ENCODE measurements around the gene SH3BP1. TPM values are rescaled to one million over a fixed set of nuclear protein-coding genes. Genes with fewer than 3 reads are reported as not detected.

The SH3BP1 gene
- total RNA-seq, 1 donor from 2014 or later, result 116 TPM

DNA sequence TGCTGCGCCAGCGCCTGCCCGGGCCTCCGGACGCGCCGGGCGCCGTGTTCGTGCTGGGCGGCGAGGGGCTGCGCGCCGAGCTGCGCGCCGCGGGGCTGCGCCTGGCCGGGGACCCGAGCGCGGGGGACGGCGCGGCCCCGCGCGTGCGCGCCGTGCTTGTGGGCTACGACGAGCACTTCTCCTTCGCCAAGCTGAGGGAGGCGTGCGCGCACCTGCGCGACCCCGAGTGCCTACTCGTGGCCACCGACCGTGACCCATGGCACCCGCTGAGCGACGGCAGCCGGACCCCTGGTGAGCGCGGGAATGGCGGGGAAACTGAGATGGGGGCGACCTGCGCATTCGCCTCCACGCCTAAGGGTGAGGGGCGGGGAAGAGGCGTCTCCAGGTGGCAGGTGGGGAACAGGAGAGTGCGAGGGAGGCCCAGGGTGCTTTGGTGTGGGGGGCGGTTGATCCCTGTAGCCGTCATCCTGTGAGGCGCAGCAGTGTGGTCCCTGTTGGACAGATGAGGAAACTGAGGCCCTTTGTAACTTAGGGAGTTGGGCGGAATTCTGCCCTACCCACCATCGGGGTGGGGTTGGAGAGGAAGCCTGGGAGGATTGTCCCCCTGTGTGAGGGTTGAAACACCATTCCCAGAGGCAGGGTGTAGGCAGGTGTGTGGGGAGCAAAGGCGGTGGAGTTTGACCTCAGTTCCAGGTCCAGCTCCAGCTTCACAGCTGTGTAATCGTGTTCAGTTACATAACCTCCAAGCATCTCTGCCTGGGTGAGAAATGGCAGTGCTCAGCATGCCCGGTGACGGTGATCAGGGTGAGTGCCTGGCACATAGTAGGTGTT, 19.8 kb downstream of the SH3BP1 start:
- intact Hi-C loops (cut with micrococcal nuclease), result loop anchor here (2.0 kb wide), 1 partner anchor 1130 kb away; the partner anchor contains the start of gene EIF3D
- H3K9me3 Mint-ChIP-seq, result no peaks in the 10 kb centered on the region
- H3K27ac Mint-ChIP-seq, result peak overlapping the region; percentile 68
- peaks cover 16% of the 10 kb centered on the region for H3K36me3 Mint-ChIP-seq (ENCODE audit: low read depth)
- H3K4me3 Mint-ChIP-seq, result peak overlapping the region; percentile 89
- no peaks in the 10 kb centered on the region for H3K27me3 Mint-ChIP-seq (ENCODE audit: insufficient read depth)
- DNase-seq (ENCODE audit: low spot score), result no peak
- H3K4me1 Mint-ChIP-seq (ENCODE audit: low read depth), result peaks cover 43% of the 10 kb centered on the region

DNA sequence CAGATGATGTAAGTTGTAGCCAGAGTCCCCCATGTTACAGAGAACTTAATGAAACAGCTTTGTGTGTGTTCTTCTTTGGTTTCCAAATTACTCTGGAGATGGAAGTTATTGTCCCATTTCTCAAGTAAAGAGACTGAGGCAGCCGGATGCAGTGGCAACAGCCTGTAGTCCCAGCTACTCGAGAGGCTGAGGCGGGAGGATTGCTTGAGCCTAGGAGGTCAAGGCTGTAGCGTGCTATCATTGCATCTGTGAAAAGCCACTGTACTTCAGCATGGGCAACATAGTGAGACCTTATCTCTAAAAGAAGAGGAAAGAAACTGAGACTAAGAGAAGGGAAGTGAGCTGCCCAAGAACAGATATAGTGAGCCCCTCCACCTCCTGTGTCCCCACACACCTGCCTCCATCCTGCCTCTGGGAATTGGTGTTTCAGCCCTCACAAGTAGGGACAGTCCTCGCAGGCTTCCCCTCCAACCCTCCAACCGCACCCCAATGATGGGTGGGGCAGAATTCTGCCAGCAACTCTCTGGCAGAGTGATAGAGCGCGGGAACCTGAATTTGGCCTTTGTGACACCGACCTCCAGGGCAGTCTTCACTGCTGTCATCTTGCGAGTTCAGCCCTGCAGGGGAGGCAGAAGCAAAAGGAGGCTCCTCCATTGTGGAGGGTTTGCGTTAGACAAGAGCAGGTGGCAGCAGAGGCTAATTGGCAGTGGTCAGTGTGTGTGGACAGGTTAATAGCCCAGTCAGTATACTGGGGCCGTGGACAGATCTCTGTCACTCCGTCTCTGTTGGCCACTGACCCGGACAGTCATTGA, 20.6 kb downstream of the SH3BP1 start:
- Mint-ChIP-seq H3K36me3 (ENCODE audit: low read depth) (peaks cover 13% of the 10 kb centered on the region), H3K27ac (peak overlapping the region; percentile 68), H3K4me3 (peak overlapping the region; percentile 89), H3K4me1 (ENCODE audit: low read depth) (peaks cover 50% of the 10 kb centered on the region), H3K9me3 (no peaks in the 10 kb centered on the region), H3K27me3 (ENCODE audit: insufficient read depth) (no peaks in the 10 kb centered on the region)
- intact Hi-C loops (cut with micrococcal nuclease), result loop anchor here (2.0 kb wide), 1 partner anchor 1131 kb away; the partner anchor contains the start of gene EIF3D
- DNase-seq (ENCODE audit: low spot score), result no peak

DNA sequence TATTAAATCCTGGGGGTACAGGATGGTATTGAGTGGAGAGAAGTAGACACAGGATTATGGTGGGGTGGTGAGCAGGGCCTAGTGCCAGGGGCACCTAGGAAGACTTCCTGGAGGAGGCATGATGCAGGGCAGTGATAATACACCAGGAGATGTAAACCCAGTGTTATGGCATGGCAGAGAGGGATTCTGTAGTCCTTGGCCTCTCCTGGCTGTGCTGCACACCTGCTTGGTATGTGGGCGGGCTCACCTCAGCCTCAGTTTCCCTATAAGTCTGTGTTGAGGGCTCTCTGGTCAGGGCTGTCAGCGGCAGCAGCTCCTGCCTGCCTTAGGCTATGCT, 21.2 kb downstream of the SH3BP1 start:
- Mint-ChIP-seq H3K27me3 (ENCODE audit: insufficient read depth) (no peaks in the 10 kb centered on the region), H3K27ac (no peak overlapping the region)

DNA sequence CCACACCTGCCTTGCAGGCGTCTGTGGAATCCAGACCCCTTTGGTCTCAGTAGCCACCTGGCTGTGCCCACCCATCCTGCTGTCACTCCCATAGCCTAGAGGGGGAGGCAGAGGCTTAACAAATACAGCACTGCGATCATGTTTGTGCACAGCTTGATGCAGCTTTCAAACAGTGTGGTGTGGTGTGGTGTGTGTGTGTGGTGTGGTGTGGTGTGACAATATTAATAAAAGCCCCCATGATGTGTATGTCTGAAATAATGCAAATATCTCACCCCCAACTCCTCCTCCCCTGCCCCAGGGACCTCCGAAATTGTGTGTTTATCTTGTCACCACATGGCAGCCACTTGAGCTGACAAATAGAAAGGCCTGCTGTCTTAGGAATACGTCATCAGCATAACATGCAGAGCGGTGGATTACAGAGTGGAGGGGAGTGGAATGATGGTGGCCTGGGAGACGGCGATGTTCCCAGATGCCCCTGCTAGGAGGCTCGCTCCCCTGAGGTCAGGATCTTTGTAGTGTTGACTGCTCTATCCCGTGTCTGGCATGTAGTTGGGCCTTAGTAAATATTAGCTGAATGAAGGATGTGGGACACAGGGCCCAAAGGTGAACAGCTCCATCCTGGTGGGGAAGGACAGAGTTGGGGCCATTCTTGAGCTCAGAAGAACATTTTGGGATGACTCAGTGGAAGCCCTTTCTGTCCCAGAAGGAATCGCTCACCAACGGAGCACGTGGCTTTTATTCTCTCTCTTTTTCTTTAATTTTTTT, 21.9 kb downstream of the SH3BP1 start:
- H3K27ac Mint-ChIP-seq, result no peak overlapping the region
- no peak for DNase-seq (ENCODE audit: low spot score)
- intact Hi-C loops (cut with micrococcal nuclease), result no loop called here

More for the DNA sequence above, 21.2 kb downstream of the SH3BP1 start:
- no peak for DNase-seq (ENCODE audit: low spot score)
- peaks cover 50% of the 10 kb centered on the region for H3K4me1 Mint-ChIP-seq (ENCODE audit: low read depth)
- intact Hi-C loops (cut with micrococcal nuclease), result no loop called here
- H3K4me3 Mint-ChIP-seq, result peak overlapping the region; percentile 89
- no peaks in the 10 kb centered on the region for H3K9me3 Mint-ChIP-seq
- H3K36me3 Mint-ChIP-seq (ENCODE audit: low read depth), result peaks cover 13% of the 10 kb centered on the region

DNA sequence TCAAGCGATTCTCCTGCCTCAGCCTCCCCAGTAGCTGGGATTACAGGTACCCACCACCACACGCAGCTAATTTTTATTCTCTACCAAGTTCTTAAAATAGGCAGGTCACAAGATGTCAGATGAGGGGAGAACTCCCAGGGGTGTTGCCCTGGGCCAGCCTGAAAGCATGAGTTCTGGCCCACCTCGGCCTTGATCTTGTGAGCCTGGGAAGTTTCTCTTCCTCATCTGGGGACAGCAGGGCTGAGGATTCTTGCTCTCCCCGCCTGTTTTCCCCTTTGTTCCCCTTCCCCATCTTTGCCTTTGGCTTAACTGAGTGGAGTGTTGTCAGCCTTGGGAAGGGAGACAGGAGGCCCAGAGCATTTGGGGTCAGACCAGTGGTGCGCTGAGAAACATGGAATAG, 22.6 kb downstream of the SH3BP1 start:
- no peaks in the 10 kb centered on the region for H3K9me3 Mint-ChIP-seq
- H3K4me1 Mint-ChIP-seq (ENCODE audit: low read depth), result peaks cover 55% of the 10 kb centered on the region
- no peak overlapping the region for H3K27ac Mint-ChIP-seq
- intact Hi-C loops (cut with micrococcal nuclease), result no loop called here
- DNase-seq (ENCODE audit: low spot score), result no peak
- H3K27me3 Mint-ChIP-seq (ENCODE audit: insufficient read depth), result no peaks in the 10 kb centered on the region
- peaks cover 15% of the 10 kb centered on the region for H3K36me3 Mint-ChIP-seq (ENCODE audit: low read depth)
- H3K4me3 Mint-ChIP-seq, result no peak overlapping the region

More for the DNA sequence above, 21.9 kb downstream of the SH3BP1 start:
- Mint-ChIP-seq H3K27me3 (ENCODE audit: insufficient read depth) (no peaks in the 10 kb centered on the region), H3K4me1 (ENCODE audit: low read depth) (peaks cover 52% of the 10 kb centered on the region), H3K9me3 (no peaks in the 10 kb centered on the region), H3K36me3 (ENCODE audit: low read depth) (peaks cover 12% of the 10 kb centered on the region), H3K4me3 (peak overlapping the region; percentile 89)

DNA sequence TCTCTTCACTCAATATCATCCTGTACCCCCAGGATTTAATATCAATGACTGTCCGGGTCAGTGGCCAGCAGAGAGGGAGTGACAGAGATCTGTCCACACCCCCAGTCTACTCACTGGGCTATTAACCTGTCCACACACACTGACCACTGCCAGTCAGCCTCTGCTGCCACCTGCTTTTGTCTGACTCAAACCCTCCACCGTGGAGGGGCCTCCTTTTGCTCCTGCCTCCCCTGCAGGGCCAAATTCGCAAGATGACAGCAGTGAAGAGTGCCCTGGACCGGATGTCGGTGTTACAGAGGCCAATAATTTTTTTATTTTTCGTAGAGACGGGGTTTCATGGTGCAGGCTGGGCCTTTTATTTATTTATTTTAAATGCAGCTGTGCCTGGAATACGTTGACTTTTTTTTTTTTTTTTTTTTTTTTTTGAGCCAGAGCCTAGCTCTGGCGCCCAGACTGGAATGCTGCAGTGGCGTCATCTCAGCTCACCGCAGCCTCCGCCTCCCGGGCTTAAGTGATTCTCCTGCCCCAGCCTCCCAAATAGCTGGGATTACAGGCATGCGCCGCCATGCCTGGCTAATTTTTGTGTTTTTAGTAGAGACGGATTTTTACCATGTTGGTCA, 24.2 kb downstream of the SH3BP1 start:
- Mint-ChIP-seq H3K9me3 (no peaks in the 10 kb centered on the region), H3K36me3 (ENCODE audit: low read depth) (peaks cover 15% of the 10 kb centered on the region), H3K4me3 (no peak overlapping the region), H3K27ac (no peak overlapping the region), H3K4me1 (ENCODE audit: low read depth) (peaks cover 49% of the 10 kb centered on the region), H3K27me3 (ENCODE audit: insufficient read depth) (no peaks in the 10 kb centered on the region)
- DNase-seq (ENCODE audit: low spot score), result no peak
- intact Hi-C loops (cut with micrococcal nuclease), result no loop called here

DNA sequence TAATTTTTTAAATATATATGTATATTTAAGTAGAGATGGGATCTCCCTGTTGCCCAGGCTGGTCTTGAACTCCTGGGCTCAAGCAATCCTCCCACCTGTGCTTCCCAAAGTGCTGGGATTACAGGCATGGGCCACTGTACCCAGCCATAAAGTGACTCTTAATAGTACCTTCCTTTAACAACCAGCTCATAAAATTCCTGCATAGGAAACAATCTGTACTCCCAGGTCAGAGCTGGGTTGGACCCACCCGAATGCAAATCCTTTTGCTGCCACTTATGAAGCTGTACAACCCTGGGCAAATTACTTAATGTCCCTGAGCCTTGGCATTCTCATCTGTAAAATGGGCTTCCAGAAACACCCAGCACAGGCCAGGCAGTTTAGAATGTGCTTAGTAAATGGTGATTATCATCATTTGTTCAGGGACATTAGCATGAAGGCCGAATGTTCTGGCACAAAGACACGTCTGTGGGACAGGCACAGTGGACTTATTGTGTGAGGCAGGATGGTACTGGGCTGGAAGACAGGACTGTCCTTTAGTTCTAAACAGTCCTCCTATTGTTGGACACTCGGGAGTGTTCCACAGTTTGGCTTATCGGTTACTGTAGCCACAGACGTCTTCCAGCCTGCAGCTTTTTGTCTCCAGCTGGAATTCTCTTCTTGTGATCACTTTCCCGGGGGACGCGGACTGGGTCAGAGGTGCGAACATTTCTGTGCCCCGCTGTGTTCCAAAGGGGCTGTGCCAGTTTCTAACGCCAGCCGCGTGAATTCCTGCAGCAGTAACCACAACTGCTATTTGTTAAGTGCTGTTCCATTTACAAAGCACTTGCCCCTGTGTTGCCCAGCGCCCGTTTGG, 25.0 kb downstream of the SH3BP1 start:
- Mint-ChIP-seq H3K27me3 (ENCODE audit: insufficient read depth) (no peaks in the 10 kb centered on the region), H3K4me1 (ENCODE audit: low read depth) (peaks cover 47% of the 10 kb centered on the region), H3K27ac (no peak overlapping the region), H3K9me3 (no peaks in the 10 kb centered on the region), H3K4me3 (no peak overlapping the region), H3K36me3 (ENCODE audit: low read depth) (peaks cover 15% of the 10 kb centered on the region)
- intact Hi-C loops (cut with micrococcal nuclease), result no loop called here
- no peak for DNase-seq (ENCODE audit: low spot score)

DNA sequence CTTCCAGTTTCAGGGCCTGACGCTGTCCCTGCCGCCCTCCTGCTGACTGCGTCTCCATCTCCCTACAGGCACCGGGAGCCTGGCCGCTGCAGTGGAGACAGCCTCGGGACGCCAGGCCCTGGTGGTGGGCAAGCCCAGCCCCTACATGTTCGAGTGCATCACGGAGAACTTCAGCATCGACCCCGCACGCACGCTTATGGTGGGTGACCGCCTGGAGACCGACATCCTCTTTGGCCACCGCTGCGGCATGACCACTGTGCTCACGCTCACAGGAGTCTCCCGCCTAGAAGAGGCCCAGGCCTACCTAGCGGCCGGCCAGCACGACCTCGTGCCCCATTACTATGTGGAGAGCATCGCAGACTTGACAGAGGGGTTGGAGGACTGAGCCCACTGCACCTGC, 26.0 kb downstream of the SH3BP1 start:
- Mint-ChIP-seq H3K36me3 (ENCODE audit: low read depth) (peaks cover 16% of the 10 kb centered on the region), H3K4me1 (ENCODE audit: low read depth) (peaks cover 36% of the 10 kb centered on the region), H3K9me3 (no peaks in the 10 kb centered on the region), H3K27me3 (ENCODE audit: insufficient read depth) (no peaks in the 10 kb centered on the region), H3K27ac (no peak overlapping the region), H3K4me3 (no peak overlapping the region)
- DNase-seq (ENCODE audit: low spot score), result no peak
- intact Hi-C loops (cut with micrococcal nuclease), result no loop called here

DNA sequence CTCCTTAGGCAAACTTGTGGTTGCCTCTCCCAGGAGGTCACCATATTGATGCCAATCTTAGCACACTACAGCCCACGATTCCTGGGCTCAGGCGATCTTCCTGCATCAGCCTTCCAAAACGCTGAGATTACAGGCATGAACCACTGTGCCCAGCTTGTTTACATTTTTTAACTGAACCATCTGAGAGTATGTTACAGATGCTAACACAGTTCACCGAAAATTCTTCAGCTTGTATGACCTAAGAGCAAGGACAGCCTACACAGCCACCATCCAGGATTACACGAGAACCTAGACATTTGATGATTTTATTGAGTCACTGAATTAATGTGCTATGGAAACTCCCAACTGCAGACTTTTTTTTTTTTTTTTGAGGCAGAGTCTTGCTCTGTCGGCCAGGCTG, 30.1 kb downstream of the SH3BP1 start:
- Mint-ChIP-seq H3K4me1 (ENCODE audit: low read depth) (peaks cover 37% of the 10 kb centered on the region), H3K4me3 (no peak overlapping the region), H3K27ac (no peak overlapping the region), H3K27me3 (ENCODE audit: insufficient read depth) (no peaks in the 10 kb centered on the region), H3K36me3 (ENCODE audit: low read depth) (peaks cover 16% of the 10 kb centered on the region), H3K9me3 (no peaks in the 10 kb centered on the region)
- no peak for DNase-seq (ENCODE audit: low spot score)
- intact Hi-C loops (cut with micrococcal nuclease), result no loop called here

DNA sequence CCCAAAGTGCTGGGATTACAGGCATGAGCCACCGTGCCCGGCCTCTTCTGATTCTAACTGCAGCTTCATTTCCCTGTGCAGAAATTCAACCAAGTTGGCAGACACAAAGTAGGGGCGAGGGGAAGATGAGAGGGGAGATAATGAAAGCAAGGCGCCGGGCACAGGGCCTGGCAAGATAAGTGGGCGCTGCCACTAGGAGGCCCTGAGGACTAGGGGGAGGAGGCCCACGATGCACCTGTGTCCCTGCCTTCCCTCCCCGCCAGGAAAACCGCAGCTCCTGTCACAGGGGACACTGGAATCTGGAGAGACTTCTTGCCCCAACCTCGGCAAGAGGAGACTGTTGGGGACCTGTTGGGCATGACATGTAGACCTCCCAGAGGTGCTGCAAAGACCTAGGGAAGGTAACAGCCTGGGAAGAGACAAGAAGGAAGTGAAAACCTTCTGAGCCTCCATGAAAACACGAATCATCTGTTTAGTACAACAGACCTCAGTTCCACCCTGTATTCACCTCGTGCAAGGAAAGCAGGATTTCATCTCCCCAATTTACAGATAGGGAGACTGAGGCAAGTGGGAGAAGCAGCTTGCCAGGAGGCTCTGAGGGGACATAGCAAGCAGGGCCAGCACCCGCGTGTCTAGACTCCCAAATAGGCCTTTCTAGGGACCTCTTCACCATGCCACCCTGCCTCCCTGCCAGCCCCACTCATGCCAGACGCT, 32.9 kb downstream of the SH3BP1 start:
- no peak for DNase-seq (ENCODE audit: low spot score)
- H3K9me3 Mint-ChIP-seq, result no peaks in the 10 kb centered on the region
- H3K4me1 Mint-ChIP-seq (ENCODE audit: low read depth), result peaks cover 41% of the 10 kb centered on the region
- peaks cover 7% of the 10 kb centered on the region for H3K36me3 Mint-ChIP-seq (ENCODE audit: low read depth)
- intact Hi-C loops (cut with micrococcal nuclease), result no loop called here
- no peak overlapping the region for H3K4me3 Mint-ChIP-seq
- H3K27me3 Mint-ChIP-seq (ENCODE audit: insufficient read depth), result no peaks in the 10 kb centered on the region
- H3K27ac Mint-ChIP-seq, result peak overlapping the region; percentile 13

DNA sequence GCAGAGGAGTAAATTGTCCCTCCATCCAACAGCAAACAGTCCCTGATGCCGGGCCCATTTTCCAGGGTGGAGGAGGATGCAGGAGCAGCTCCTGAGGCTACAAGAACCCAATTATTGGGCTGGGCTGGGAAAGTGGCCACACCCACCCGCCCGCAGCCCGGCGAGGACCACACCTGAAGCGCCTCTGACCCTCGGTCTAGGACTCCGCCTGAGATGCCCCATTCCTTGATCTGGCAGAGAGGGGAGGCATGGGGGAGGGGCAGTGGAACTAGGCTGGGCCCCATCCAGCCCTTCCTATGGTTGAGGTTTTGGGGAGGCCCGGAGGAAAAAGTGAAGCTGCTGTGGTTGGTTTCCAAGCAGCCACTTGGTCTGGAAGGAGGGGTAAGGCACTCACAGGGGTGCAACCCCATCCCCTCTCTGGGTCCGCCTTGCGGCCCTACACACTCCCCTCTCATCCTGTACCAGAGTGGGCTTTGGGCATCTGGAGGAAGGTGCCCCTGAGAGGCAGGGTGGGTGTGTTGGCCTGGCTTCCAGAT, 33.5 kb downstream of the SH3BP1 start:
- H3K36me3 Mint-ChIP-seq (ENCODE audit: low read depth), result peaks cover 7% of the 10 kb centered on the region
- no peaks in the 10 kb centered on the region for H3K27me3 Mint-ChIP-seq (ENCODE audit: insufficient read depth)
- no peak overlapping the region for H3K4me3 Mint-ChIP-seq
- H3K9me3 Mint-ChIP-seq, result no peaks in the 10 kb centered on the region
- no peak overlapping the region for H3K27ac Mint-ChIP-seq
- H3K4me1 Mint-ChIP-seq (ENCODE audit: low read depth), result peaks cover 46% of the 10 kb centered on the region
- intact Hi-C loops (cut with micrococcal nuclease), result no loop called here
- no peak for DNase-seq (ENCODE audit: low spot score)

Measured in activated T-helper 1 cell treated with anti-CD3 and anti-CD28 coated beads, Interleukin-12 subunit alpha, Interleukin-12 subunit beta, Interleukin-2, Interleukin-4 antibody, amounts not matched to agents 30 ng/mL and 10 ng/mL and 1 ng/mL, durations not matched to agents 14 hours and 24 hours and 36 hours (primary cell).